Psoas muscle (tissue), 8 donors: ENCODE data around the gene UGT1A10. TPM values are rescaled to one million over a fixed set of nuclear protein-coding genes. Genes with fewer than 3 reads are reported as not detected.
"Not testable (repeated sequence)": the region's sequence is repeated elsewhere in the genome, so short reads cannot be mapped to it uniquely, and the experiment has no call there.

ENCODE experiments used
- ATAC-seq, 4 donors: fragments of 200-7000 bp; cut with Tn5 transposase; one replicate each; pipeline ENCODE4 v1.9.1; 2020; ENCODE audit warnings: moderate library complexity in 3 of 4, mild to moderate bottlenecking in 2 of 4
- DNase-seq, 2 donors: peaks; one replicate each; pipeline ENCODE4 v3.0.0-alpha.2; 2020
- H3K27ac ChIP-seq: fragments of 200-600 bp; one replicate; pipeline ENCODE4 v1.8.0; 2022
- H3K27me3 ChIP-seq, 3 donors: fragments of 200-600 bp in 1 of 3; one replicate each; pipeline versions ENCODE4 v1.6.1 to v1.8.0; 2013 to 2022; ENCODE audit warnings: low read length in 2 of 3, mild to moderate bottlenecking in 2 of 3, moderate library complexity in 1 of 3; ENCODE audit not compliant: insufficient read depth in 3 of 3
- H3K36me3 ChIP-seq, 2 donors: fragments of 200-600 bp in 1 of 2; one replicate each; pipeline versions ENCODE4 v1.6.1 to v1.8.0; 2013 to 2022; ENCODE audit warnings: low read depth in 1 of 2, mild to moderate bottlenecking in 1 of 2, moderate library complexity in 1 of 2; ENCODE audit not compliant: insufficient read depth in 1 of 2
- H3K4me1 ChIP-seq: fragments of 200-600 bp; one replicate; pipeline ENCODE4 v1.8.0; 2022
- H3K4me3 ChIP-seq: fragments of 200-600 bp; one replicate; pipeline ENCODE4 v1.8.0; 2022; ENCODE audit warnings: mild to moderate bottlenecking
- H3K9me3 ChIP-seq: fragments of 200-600 bp; one replicate; pipeline ENCODE4 v1.8.0; 2022
- WGBS, 3 donors: extraction: QIAGEN DNeasy Blood & Tissue Kit; methylation state at CpG; one replicate each; pipeline versions ENCODE4 v1.1.6 to v1.1.7; 2013; 5-methylcytosine and 5-hydroxymethylcytosine counted together
- intact Hi-C, 2 donors: fragments of 100-400 bp; cut with DNase I; formaldehyde crosslinking; loops; one replicate each; pipeline versions ENCODE4 v1.11.0 to v1.14.2; 2022
- polyA plus RNA-seq, 3 donors: library from polyadenylated mRNA; stranded (reverse); fragments of 200-250 nt; gene quantifications; one replicate each; pipeline ENCODE4 v1.2.3, GENCODE V29; 2013
- total RNA-seq, 4 donors: library from RNA; stranded (reverse); fragmentation: NEBNext Ultra II Directional in 2 of 4; extraction: Animal tissue kit (Norgen Biotek cat#: 25700) in 2 of 4; gene quantifications; one replicate each; pipeline versions ENCODE4 v1.2.1 to v1.2.4, GENCODE V29; 2021 to 2023
- TF ChIP-seq, protein P1 (sequence below): fragments of 200-600 bp; IDR thresholded peaks from one replicate; pipeline ENCODE4 v1.8.0; 2022; ENCODE audit warnings: antibody characterized with exemption
- donor health status: healthy with polysubstance abuse.
- donor health status: DM: no; HTN: no; CAD: no; lungs with moderate emphysema.
- donor health status: Bipolar disorder and iron deficiency.
- donor health status: healthy.
- donor health status: DM: yes; HTN: yes; CAD: no.
- donor health status: DM: no; HTN: no; CAD: no.
- donor health status: DM: no; HTN: no; CAD: no.
- donor health status: DM: yes; HTN: yes; CAD: no.

UGT1A10 gene
- total and polyA plus RNA-seq, 7 donors, result 0.03 TPM; not detected in 6

- TF ChIP-seq, protein P1, sequence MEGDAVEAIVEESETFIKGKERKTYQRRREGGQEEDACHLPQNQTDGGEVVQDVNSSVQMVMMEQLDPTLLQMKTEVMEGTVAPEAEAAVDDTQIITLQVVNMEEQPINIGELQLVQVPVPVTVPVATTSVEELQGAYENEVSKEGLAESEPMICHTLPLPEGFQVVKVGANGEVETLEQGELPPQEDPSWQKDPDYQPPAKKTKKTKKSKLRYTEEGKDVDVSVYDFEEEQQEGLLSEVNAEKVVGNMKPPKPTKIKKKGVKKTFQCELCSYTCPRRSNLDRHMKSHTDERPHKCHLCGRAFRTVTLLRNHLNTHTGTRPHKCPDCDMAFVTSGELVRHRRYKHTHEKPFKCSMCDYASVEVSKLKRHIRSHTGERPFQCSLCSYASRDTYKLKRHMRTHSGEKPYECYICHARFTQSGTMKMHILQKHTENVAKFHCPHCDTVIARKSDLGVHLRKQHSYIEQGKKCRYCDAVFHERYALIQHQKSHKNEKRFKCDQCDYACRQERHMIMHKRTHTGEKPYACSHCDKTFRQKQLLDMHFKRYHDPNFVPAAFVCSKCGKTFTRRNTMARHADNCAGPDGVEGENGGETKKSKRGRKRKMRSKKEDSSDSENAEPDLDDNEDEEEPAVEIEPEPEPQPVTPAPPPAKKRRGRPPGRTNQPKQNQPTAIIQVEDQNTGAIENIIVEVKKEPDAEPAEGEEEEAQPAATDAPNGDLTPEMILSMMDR, result no peak
- WGBS, 3 donors, result 59 to 72% (median 64%) methylated on average over 5 of the region's 5 CpGs
Observed at GRCh38 chr2:233638836-233639235, 2.6 kb downstream of the UGT1A10 start.

DNA sequence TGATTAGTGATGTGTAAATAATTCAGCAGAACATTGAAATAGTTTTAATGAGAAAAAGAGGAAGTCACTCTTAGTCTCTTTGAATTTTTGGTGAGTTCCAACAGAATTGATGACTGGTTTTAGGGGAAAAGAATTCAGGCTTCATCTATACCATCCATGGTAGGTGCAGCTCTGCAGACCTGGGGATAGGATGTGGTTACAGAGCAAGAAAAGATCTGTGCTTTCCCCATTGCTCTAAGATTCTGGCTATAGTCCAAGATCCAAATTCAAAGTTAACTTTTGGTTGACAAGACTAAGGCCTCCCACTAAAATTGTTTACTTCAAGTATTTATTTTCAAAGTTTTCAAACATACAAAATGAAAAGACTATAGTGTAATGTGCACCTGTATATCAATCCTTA, 3.6 kb downstream of the UGT1A10 start:
- no peaks in the 10 kb centered on the region for H3K4me1 ChIP-seq
- H3K27me3 ChIP-seq, result no peaks in the 10 kb centered on the region
- no peaks in the 10 kb centered on the region for H3K9me3 ChIP-seq
- DNase-seq (no peak), ATAC-seq (no peak)
- TF ChIP-seq, protein P1, result no peak
- intact Hi-C loops, result no loop called here
- H3K36me3 ChIP-seq, result no peaks in the 10 kb centered on the region
- no peak overlapping the region for H3K4me3 ChIP-seq
- no peak overlapping the region for H3K27ac ChIP-seq

More at GRCh38 chr2:233638836-233639235, 2.6 kb downstream of the UGT1A10 start:
- ATAC-seq (no peak), DNase-seq (no peak)
- Histone ChIP-seq H3K27ac (no peak overlapping the region), H3K36me3 (no peaks in the 10 kb centered on the region), H3K4me1 (no peaks in the 10 kb centered on the region), H3K27me3 (no peaks in the 10 kb centered on the region), H3K4me3 (no peak overlapping the region), H3K9me3 (no peaks in the 10 kb centered on the region)
- intact Hi-C loops, result no loop called here

DNA sequence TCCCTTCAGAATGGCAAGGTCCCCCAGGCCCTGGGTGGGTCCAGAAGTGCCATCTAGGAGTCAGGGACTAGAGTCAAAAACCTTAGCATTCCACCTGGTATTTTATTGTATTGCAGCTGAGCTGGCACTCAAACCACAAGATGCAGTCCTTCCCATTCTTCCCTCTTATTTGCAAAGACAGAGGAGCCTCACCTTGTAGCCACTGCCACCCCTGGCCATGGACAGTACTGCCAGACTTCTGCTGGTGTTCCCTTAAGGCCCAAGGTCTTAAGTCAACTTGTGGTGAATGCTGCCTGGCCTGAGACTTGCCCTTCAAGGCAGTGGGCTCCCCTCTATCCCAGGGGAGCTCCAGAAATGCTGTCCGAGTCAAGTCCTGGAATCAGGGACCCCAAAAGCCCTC, 6.9 kb downstream of the UGT1A10 start:
- Histone ChIP-seq H3K4me3 (no peak overlapping the region), H3K27ac (no peak overlapping the region), H3K9me3 (no peaks in the 10 kb centered on the region), H3K27me3 (no peaks in the 10 kb centered on the region), H3K4me1 (no peaks in the 10 kb centered on the region), H3K36me3 (no peaks in the 10 kb centered on the region)
- intact Hi-C loops, result no loop called here
- ATAC-seq (no peak), DNase-seq (no peak)
- TF ChIP-seq, protein P1, result no peak
- WGBS, 3 donors, result 78 to 87% (median 83%) methylated on average over 1 of the region's 1 CpG

GRCh38 chr2:233646033-233646432, 9.8 kb downstream of the UGT1A10 start:
- H3K36me3 ChIP-seq, result not testable (repeated sequence)

DNA sequence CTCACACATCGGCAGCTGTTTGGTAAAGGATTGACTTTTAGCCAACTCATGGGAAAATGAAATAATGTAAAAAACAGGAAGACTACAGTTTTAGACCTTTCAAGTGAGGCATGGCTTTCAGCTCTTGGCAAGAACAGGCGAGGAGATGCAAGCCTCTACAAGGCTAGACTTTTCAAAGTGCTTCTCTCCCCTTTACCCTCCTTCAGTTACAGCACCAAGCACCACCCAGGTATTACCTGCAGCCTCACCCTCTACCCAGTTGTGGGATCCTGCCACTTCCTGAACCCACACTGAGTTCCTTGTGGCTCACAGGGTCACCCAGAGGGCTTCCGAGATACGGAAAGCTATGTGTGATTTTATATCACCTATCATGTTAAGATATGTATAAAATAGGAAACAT, 14.7 kb downstream of the UGT1A10 start:
- Histone ChIP-seq H3K27me3 (no peaks in the 10 kb centered on the region), H3K27ac (no peak overlapping the region), H3K9me3 (no peaks in the 10 kb centered on the region), H3K4me3 (no peak overlapping the region), H3K36me3 (no peaks in the 10 kb centered on the region), H3K4me1 (no peaks in the 10 kb centered on the region)
- no peak for DNase-seq
- intact Hi-C loops, result no loop called here
- 55 to 67% (median 55%) methylated on average over 4 of the region's 4 CpGs for WGBS, 3 donors
- ATAC-seq, result no peak
- TF ChIP-seq, protein P1, result no peak

More at GRCh38 chr2:233646033-233646432, 9.8 kb downstream of the UGT1A10 start:
- DNase-seq, H3K4me1 ChIP-seq, H3K4me3 ChIP-seq, intact Hi-C loops, ATAC-seq, H3K9me3 ChIP-seq, H3K27me3 ChIP-seq, H3K27ac ChIP-seq: not testable (repeated sequence)
- 82 to 88% (median 85%) methylated on average over 3 of the region's 3 CpGs for WGBS, 3 donors
